Common myeloid progenitor, CD34-positive (primary cell): ENCODE measurements around the gene ZNF730. TPM values are rescaled to one million over a fixed set of nuclear protein-coding genes. Genes with fewer than 3 reads are reported as not detected.
"Not testable (repeated sequence)": the region's sequence is repeated elsewhere in the genome, so short reads cannot be mapped to it uniquely, and the experiment has no call there.

ENCODE experiments used
- CTCF ChIA-PET: fragments of 350-600 bp; sonication (Branson Sonifier 250); formaldehyde crosslinking; loops from one replicate; lab custom pipeline; 2021; ENCODE audit warnings: antibody characterized with exemption; lab: Charles Lee
- POLR2A ChIA-PET: fragments of 350-600 bp; sonication (Branson Sonifier 250); formaldehyde crosslinking; loops from one replicate; lab custom pipeline; 2021; ENCODE audit warnings: antibody characterized with exemption; lab: Charles Lee
- DNase-seq, 3 donors: peaks; one replicate each; pipeline versions ENCODE4 v3.0.0 to v3.0.0-alpha.2; 2013
- H3K27ac ChIP-seq, 2 experiments: 1 replicate in 1 of 2; 2 replicates in 1 of 2; pipeline ENCODE4 v1.7.0; 2013; ENCODE audit warnings: inconsistent platforms in 2 of 2, low read length in 2 of 2, mild to moderate bottlenecking in 2 of 2, low read depth in 1 of 2, moderate library complexity in 1 of 2; ENCODE audit not compliant: severe bottlenecking in 2 of 2, insufficient read depth in 1 of 2, poor library complexity in 1 of 2
- H3K27me3 ChIP-seq, 5 experiments: replicated peaks in 2 of 5; 1 replicate in 3 of 5; 2 replicates in 2 of 5; pipeline versions ENCODE4 v1.6.1 to v1.7.0; 2013; ENCODE audit warnings: low read length in 4 of 5, mild to moderate bottlenecking in 2 of 5, moderate library complexity in 2 of 5, inconsistent platforms in 1 of 5; ENCODE audit not compliant: insufficient read depth in 5 of 5, control insufficient read depth in 4 of 5
- H3K36me3 ChIP-seq, 4 experiments: 1 replicate in 2 of 4; 2 replicates in 2 of 4; pipeline versions ENCODE4 v1.6.1 to v1.7.0; 2013; ENCODE audit warnings: low read length in 3 of 4, control low read depth in 1 of 4, mild to moderate bottlenecking in 1 of 4; ENCODE audit not compliant: control insufficient read depth in 4 of 4, insufficient read depth in 4 of 4
- H3K4me1 ChIP-seq, 4 experiments: 1 replicate in 3 of 4; 2 replicates in 1 of 4; pipeline versions ENCODE4 v1.6.1 to v1.7.1; 2013; ENCODE audit warnings: low read length in 3 of 4, mild to moderate bottlenecking in 3 of 4, control low read depth in 1 of 4, inconsistent platforms in 1 of 4, moderate library complexity in 1 of 4; ENCODE audit not compliant: control insufficient read depth in 4 of 4, insufficient read depth in 4 of 4; ENCODE audit errors: control extremely low read depth in 1 of 4
- H3K4me3 ChIP-seq, 7 experiments: 1 replicate in 4 of 7; 2 replicates in 3 of 7; pipeline versions ENCODE4 v1.5.1 to v1.7.0; 2013; ENCODE audit warnings: mild to moderate bottlenecking in 7 of 7, low read length in 6 of 7, moderate library complexity in 6 of 7, inconsistent platforms in 2 of 7, low read depth in 2 of 7, control low read depth in 1 of 7; ENCODE audit not compliant: insufficient read depth in 4 of 7, control insufficient read depth in 1 of 7; ENCODE audit errors: extremely low read depth in 1 of 7
- H3K9me3 ChIP-seq, 5 experiments: 1 replicate in 4 of 5; 2 replicates in 1 of 5; pipeline versions ENCODE4 v1.6.1 to v1.7.1; 2013; ENCODE audit warnings: low read length in 4 of 5, mild to moderate bottlenecking in 2 of 5, inconsistent platforms in 1 of 5, low read depth in 1 of 5, moderate library complexity in 1 of 5; ENCODE audit not compliant: control insufficient read depth in 4 of 5, insufficient read depth in 2 of 5; ENCODE audit errors: control extremely low read depth in 1 of 5
- WGBS: methylation state at CpG from one replicate; pipeline ENCODE4 v1.1.5; 2013; ENCODE audit not compliant: insufficient coverage; 5-methylcytosine and 5-hydroxymethylcytosine counted together
- polyA plus RNA-seq: library from polyadenylated mRNA; unstranded; fragments of 120-200 nt; gene quantifications from one replicate; pipeline ENCODE4 v1.2.1, GENCODE V29; 2013

The ZNF730 gene
- polyA plus RNA-seq = 2.3 TPM

DNA sequence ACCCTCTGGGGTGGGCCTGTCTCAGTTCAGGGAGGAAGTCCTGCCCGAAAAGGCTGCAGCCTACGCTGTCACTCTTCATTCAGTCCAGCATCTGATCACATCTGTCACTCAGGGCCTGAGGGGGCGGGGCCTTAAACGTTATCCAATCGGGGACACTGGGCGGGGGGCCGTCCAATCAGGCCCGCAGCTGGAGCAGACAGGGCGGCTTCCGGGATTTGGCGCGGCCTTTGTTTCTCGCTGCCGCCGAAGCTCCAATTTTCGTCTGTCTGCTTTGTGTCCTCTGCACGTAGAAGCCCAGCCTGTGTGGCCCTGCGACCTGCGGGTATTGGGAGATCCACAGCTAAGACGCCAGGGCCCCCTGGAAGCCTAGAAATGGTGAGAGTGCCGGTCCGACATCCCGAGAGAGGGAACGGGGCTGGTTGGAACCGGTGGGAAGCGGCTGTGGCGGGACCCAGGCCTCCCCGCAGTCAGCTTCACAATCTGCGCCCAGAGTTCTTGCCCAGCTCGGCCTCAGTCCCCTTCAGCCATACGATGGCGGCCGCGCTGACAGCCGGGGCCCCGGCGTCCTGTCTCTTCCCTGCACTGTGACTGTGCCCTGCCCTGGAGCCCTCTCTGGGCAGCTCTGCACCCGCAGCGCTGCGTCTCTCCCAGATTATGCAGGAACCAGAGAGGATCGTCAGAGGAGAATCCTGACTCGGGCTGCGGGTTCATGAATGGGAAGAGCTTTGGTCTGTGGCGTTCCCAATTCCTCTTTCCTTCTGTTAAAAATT is at the start of gene ZNF730:
Gene ZNF730, plus strand, starts transcription at position 224 of the 770 bp plus-strand sequence. Its CDS starts 149 bp downstream, at position 373.
- Histone ChIP-seq H3K27me3 (no peaks in the 10 kb centered on the region), H3K27ac (peak within 1 kb of the TSS in 1 of 2 experiments; percentile 79), H3K4me1 (peaks cover 3 to 14% (median 6%) of the 10 kb centered on the region in 4 experiments), H3K9me3 (peaks cover 0 to 3% (median 0%) of the 10 kb centered on the region in 5 experiments), H3K36me3 (peaks cover 0 to 2% (median 0%) of the 10 kb centered on the region in 4 experiments), H3K4me3 (peak within 1 kb of the TSS; percentile 78 to 93 (median 85))
- peak; percentile 43 to 93 (median 77) for DNase-seq
- ChIA-PET POLR2A (interaction anchor here (0.6 to 0.7 kb wide), 2 partner anchors 156 to 1064 kb away, joined by 3 to 6 read pairs; no protein-coding TSS in a partner anchor), CTCF (interaction anchor here (0.6 kb wide), 1 partner anchor 153 kb away, joined by 3 read pairs; no protein-coding TSS in a partner anchor)
- 0% methylated on average over 36 of the region's 44 CpGs for WGBS

DNA sequence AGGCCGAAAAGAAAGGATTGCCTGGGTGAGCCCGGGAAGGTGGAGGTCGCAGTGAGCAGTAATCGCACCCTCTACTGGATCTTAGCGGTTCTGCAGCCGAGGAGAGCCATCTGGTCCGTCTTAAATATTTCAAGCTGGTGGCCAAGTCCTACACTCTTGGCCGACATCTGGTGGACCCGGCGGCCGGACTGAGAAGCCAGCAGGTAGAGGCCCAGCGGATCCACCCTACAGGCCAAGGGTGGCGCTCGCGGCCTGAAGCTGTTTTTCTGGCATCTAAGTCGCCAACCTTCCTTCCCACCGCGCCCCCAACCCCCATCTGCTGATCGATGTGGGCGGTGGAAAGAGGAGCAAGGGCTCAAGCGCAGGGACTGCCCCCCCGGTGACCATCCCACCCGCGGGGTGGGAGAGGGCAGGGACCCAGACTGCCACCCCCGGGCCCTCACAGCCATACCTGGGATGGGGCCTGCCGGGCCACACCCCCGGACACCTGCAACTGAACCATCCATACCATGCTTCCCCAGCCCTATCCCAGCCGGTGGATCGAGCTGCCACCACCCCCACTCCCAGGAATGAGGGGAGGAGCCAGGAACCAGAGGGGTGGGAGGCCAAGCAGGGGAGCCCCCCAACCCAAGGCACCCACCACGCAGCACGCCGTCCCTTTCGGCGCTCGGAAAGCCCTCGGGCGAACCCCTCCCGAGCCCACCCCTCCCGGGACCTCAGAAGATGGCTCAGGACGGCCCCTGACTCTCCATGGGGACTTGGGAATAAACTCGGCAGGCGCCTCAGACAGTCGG is 46.3 kb upstream of the ZNF730 start:
- Histone ChIP-seq H3K4me1 (peaks cover 0 to 21% (median 9%) of the 10 kb centered on the region in 4 experiments), H3K36me3 (no peaks in the 10 kb centered on the region), H3K4me3 (peak overlapping the region; percentile 11 to 71 (median 65)), H3K9me3 (peaks cover 0 to 12% (median 0%) of the 10 kb centered on the region in 5 experiments), H3K27ac (no peak overlapping the region), H3K27me3 (peaks cover 0 to 31% (median 7%) of the 10 kb centered on the region in 5 experiments)
- peak; percentile 69 to 80 (median 80) for DNase-seq
- 2% methylated on average over 28 of the region's 43 CpGs for WGBS
- ChIA-PET POLR2A (no interaction called here), CTCF (no interaction called here)

DNA sequence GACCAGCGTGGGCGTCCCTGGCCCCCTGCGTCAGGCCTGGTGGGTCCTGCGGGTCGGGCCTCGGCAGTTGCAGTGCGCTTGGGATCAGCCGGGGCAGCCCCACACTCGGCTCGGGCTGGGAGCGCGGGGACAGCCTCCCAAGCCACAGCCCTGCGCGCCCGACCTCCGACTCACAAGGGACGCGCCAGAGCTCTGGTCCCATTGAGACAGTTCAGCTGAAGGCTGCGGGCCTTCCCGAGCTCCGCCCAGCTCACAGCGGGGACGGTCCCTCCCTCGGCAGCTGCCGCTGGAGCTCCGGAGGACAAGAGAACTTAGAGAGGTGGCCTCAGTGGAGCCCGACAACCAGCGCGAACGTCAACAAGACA is 45.7 kb upstream of the ZNF730 start:
- peak; percentile 38 to 75 (median 65) for DNase-seq
- Histone ChIP-seq H3K4me3 (peak overlapping the region in 6 of 7 experiments; percentile 11 to 71 (median 66)), H3K36me3 (no peaks in the 10 kb centered on the region), H3K9me3 (peaks cover 0 to 12% (median 0%) of the 10 kb centered on the region in 5 experiments), H3K27me3 (peaks cover 0 to 31% (median 7%) of the 10 kb centered on the region in 5 experiments), H3K4me1 (peaks cover 0 to 24% (median 10%) of the 10 kb centered on the region in 4 experiments), H3K27ac (no peak overlapping the region)
- CTCF ChIA-PET = no interaction called here
- WGBS = under 1% methylated on average over 18 of the region's 30 CpGs
- POLR2A ChIA-PET = no interaction called here

DNA sequence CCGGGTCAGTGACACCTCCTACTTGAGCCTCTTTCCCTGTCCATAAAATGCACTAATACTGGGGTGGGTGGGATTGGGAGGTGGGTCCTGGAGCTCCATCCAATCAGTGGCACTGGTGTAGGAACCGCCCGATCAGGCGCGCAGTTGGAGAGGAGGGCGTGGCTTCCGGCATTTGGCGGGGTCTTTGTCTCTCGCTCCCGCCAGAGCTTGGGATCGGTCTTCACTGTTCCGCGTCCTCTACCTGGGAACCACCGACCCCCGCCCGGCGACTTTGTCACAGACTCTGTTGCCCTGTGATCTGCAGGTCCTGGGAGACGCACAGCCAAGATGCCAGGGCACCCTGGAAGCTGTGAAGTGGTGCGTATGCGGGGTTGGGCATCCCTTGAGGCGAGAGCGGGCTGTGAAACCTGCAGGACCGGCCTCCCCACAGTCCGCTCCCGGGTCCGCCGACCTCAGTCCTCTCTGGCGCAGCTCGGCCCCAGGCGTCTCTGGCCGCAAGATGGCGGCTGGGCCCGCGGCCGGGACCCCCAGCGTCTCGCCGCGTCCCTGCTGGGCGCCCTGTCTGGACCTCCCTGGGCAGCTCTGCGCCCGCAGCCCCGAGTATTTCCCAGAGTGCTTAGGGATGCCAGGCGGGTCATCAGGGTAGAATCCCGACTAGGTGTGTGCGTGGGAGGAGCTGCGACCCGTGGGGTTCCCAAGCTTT is 41.6 kb upstream of the ZNF730 start:
- H3K9me3 ChIP-seq = peaks cover 0 to 16% (median 0%) of the 10 kb centered on the region in 5 experiments
- CTCF ChIA-PET = no interaction called here
- peaks cover 0 to 30% (median 7%) of the 10 kb centered on the region in 5 experiments for H3K27me3 ChIP-seq
- H3K4me1 ChIP-seq = peaks cover 3 to 22% (median 12%) of the 10 kb centered on the region in 4 experiments
- WGBS = 0% methylated on average over 31 of the region's 48 CpGs
- peak overlapping the region; percentile 46 to 66 for H3K27ac ChIP-seq
- POLR2A ChIA-PET = no interaction called here
- peaks cover 0 to 10% (median 2%) of the 10 kb centered on the region in 4 experiments for H3K36me3 ChIP-seq
- H3K4me3 ChIP-seq = peak overlapping the region; percentile 65 to 99 (median 94)
- DNase-seq = peak; percentile 71 to 83 (median 78)

DNA sequence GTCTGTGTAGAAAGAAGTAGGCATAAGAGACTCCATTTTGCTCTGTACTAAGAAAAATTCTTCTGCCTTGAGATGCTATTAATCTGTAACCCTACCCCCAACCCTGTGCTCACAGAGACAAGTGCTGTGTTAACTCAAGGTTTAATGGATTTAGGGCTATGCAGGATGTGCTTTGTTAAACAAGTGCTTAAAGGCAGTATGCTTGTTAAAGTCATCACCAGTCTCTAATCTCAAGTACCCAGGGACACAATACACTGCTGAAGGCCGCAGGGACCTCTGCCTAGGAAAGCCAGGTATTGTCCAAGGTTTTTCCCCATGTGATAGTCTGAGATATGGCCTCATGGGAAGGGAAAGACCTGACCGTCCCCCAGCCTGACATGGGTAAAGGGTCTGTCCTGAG is 39.0 kb upstream of the ZNF730 start:
- H3K36me3 ChIP-seq = peaks cover 0 to 24% (median 11%) of the 10 kb centered on the region in 4 experiments
- H3K4me3 ChIP-seq, H3K27me3 ChIP-seq, CTCF ChIA-PET, H3K27ac ChIP-seq, POLR2A ChIA-PET, DNase-seq, H3K4me1 ChIP-seq: not testable (repeated sequence)
- 63% methylated on average over 1 of the region's 2 CpGs for WGBS
- peaks cover 0 to 25% (median 4%) of the 10 kb centered on the region in 5 experiments for H3K9me3 ChIP-seq

DNA sequence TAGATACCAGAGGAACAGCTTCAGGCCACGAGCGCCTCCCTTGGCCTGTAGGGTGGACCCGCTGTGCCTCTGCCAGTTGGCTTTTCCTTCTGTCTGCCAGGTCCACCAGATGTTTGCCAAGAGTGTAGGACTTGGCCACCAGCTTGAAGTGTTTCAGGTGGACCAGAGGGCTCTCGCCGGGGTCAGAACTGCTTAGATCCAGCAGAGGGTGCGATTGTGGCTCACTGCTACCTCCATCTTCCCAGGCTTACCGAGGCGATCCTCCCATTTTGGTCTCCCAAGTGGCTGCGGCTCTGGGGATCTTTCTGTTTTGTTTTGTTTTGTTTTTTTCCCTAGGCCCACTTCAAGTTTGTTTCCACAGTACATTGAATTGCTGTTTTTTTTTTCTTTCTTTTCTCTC is 23.0 kb upstream of the ZNF730 start:
- Histone ChIP-seq H3K4me3 (no peak overlapping the region), H3K9me3 (peaks cover 0 to 65% (median 51%) of the 10 kb centered on the region in 5 experiments), H3K4me1 (no peaks in the 10 kb centered on the region), H3K27ac (no peak overlapping the region), H3K27me3 (no peaks in the 10 kb centered on the region), H3K36me3 (peaks cover 16 to 62% (median 47%) of the 10 kb centered on the region in 4 experiments)
- DNase-seq = no peak
- WGBS = 98% methylated on average over 5 of the region's 9 CpGs
- POLR2A ChIA-PET = no interaction called here
- CTCF ChIA-PET = no interaction called here
